GM18519 (cell line): ENCODE results near the gene PCSK5.
"Not testable (repeated sequence)": the region's sequence is repeated elsewhere in the genome, so short reads cannot be mapped to it uniquely, and the experiment has no call there.

Experiments used
- ATAC-seq: cut with Tn5 transposase; IDR thresholded peaks from one replicate; pipeline ENCODE4 v1.9.1; 2021; ENCODE audit warnings: mild to moderate bottlenecking, moderate library complexity; ENCODE audit not compliant: unreplicated experiment, low FRiP score

The PCSK5 gene

DNA sequence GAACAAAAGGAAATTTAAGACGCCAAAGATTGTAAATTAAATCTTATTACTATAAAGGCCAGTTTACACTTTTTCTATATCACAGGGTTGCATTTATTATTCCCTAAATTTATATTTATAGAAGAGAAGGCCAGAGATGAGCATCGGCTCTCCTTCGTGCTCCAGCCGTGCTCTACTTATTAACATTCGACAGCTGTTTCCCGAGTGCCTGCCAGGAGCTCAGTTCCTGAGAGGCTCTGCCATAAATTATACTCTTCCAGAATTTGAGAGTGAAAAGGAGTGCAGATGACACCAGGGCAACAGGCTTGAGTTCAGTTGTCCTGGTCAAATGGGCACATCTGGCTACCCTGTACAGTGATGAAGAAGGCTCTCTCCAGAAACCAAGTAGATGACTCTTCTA is 70.1 kb downstream of the PCSK5 start:
- ATAC-seq = no peak

DNA sequence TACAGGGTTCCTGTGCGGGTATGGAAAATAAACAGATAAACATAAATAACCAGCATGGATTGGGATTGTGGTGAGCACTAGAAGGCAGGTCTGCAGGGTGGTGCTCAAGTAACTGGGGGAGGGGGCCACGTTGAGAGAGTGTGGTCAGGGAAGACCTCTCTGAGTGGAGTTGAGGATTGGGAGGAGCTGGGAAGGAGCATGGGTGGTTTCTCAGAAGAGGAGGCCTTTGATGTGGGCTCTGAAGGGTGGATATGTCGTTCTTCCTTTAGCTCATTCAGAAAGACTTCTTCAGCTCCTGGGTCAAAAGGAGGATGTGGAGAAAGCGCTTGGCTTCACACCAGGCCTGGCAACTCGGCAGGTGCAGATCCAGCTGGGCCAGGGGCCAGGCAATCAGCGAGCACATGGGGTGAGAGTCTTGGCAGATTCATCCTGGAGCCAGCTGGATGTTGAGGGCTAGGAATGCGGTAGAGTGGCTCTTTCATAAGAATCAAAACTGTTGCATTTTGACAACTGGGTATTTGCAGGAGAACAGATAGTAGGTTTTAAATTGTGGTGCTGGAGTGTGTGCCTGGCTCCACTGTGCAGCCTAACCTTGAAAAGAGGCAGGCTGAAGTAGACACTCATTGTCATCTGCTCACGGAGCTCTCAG is 71.7 kb downstream of the PCSK5 start:
- no peak for ATAC-seq

DNA sequence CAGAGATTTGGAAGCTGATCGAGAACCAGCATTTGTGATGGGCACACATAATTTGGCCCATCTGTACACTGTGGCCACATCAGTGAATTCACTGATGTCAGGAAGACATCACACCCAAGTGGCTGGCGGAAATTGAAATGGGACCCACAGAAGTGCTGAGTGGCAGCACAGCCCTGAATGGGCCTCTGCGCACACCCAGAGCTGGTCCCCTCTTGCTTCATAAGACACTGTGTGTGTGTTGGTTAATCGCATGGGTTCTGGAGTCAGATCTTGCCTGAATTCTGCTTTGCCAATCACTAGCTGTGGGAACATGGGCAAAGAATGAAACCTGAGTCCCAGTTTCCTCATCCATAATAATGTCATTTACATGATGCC is 72.2 kb downstream of the PCSK5 start:
- ATAC-seq = no peak

GRCh38 chr9:75963321-75963720 is 72.8 kb downstream of the PCSK5 start:
- ATAC-seq = not testable (repeated sequence)

DNA sequence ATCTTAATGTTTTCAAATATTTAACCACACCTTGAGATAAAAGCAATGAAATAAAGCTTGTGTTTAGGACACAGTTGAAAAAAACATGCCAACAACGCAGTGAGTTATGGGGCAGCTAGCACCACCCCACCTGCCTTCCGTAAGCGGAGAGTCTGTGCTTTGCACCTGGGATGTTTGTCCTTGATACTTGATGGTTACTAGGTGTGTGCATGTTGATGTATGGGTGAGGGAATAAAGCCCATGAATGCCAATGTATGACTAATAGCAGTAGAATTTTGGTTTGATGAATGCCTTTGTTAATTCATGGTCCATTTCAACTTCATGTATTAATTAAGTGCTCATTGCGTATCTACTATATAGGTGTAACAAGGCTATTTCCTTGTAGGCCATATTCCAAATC is 74.0 kb downstream of the PCSK5 start:
- no peak for ATAC-seq

- no peak for ATAC-seq
Observed at GRCh38 chr9:75965231-75965630, 74.8 kb downstream of the PCSK5 start.

GRCh38 chr9:75967556-75967955 is 77.1 kb downstream of the PCSK5 start:
- no peak for ATAC-seq

- no peak for ATAC-seq
Observed at GRCh38 chr9:75974016-75974766, 83.7 kb downstream of the PCSK5 start.

- no peak for ATAC-seq
Observed at GRCh38 chr9:75975071-75975470, 84.6 kb downstream of the PCSK5 start.

DNA sequence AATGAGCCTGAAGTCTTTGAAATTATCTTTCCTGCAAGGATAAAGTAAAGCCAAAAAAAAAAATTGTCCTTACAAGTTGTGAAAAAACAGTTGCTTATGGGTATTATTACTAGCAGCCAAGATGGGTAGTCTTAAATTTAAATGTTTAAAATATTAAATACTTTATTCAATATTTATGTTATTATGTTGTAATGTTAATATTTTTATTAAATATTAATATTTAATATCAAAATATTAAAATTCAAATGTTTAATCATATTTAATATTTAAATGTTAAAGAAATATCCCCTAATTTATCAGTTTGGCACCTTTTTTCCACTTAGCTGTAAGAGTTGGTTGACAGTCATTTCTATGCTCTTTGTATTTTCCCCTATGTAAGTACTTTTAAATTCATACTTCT is 86.1 kb downstream of the PCSK5 start:
- ATAC-seq = no peak

GRCh38 chr9:75979362-75979761 is 88.9 kb downstream of the PCSK5 start:
- ATAC-seq = peak; percentile 46

- ATAC-seq = no peak
Observed at GRCh38 chr9:75983319-75984045, 93.0 kb downstream of the PCSK5 start.

GRCh38 chr9:75985515-75985914 is 95.0 kb downstream of the PCSK5 start:
- ATAC-seq = no peak

GRCh38 chr9:75988663-75989062 is 98.2 kb downstream of the PCSK5 start:
- ATAC-seq = no peak

DNA sequence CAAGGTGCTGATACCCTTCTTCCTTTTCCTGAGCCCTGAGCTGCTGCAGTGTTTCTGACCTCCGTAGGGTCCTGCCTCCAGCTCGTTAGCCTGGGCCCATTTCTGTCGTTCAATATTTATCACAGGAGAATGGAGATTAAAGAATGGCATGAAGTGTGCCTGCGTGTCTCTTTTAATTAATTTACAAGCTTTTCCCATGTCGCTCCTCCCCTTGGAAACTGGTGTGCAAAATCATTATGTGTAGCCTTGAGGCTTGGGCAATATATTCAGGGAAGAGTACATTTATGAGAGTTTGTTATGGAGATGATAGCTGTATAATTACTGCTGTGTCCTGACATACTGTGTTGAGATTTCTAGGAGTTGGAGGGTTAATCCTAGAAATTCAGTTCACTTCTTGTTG is 99.7 kb downstream of the PCSK5 start:
- no peak for ATAC-seq

DNA sequence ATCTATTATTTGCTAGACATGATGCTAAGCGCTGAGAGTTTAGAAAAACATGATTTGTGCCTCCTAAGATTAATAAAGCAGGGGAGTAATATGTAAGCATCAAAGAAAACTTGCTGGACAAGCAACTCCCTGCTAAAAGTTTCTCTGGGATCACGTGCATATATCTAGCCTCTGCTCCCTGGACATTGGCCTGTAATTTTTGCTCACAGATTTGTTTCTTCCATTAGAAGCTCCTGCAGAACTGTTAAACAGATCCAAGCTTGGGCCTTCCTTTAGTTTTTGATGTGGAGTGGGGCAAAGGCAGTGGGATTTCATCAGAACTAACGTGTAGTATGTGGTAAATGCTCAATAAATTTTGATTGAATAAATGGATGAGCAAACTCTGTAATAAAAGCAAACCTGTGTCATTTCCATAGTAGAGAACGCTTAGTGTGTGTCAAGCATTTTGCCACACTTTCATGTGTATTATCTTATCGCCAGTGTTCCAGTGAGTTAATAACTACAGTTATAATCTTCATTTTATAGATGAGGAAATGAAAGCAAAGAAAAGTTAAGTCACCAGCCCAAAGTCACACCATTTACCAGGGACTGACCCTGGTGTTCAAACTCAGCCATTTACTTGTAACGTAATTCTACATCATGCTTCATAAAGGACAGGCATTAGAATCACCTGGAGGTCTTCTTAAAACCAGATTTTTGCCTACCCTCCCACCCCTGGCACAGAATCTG is 100.3 kb downstream of the PCSK5 start:
- ATAC-seq = no peak

- ATAC-seq = no peak
Observed at GRCh38 chr9:75992482-75993206, 102.2 kb downstream of the PCSK5 start.

- ATAC-seq = no peak
Observed at GRCh38 chr9:75993434-75993833, 103.0 kb downstream of the PCSK5 start.

DNA sequence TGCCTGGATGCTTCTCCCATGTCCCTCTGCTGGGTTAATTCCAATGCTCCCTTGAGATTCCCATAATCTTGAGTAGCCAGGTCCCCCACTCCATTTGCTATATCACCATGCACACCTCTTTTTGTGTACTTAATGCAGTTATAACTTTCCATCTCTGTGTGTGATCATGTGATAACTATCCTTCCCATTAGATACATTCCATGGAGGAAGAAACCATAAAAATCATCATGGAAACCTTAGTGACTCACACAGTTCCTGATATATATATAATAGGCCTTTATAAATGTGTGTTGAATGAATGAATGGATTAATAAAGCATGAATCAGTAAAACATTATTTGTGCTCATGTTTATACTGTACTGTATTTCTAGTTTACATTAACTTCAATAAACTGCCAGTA is 104.6 kb downstream of the PCSK5 start:
- ATAC-seq = no peak

DNA sequence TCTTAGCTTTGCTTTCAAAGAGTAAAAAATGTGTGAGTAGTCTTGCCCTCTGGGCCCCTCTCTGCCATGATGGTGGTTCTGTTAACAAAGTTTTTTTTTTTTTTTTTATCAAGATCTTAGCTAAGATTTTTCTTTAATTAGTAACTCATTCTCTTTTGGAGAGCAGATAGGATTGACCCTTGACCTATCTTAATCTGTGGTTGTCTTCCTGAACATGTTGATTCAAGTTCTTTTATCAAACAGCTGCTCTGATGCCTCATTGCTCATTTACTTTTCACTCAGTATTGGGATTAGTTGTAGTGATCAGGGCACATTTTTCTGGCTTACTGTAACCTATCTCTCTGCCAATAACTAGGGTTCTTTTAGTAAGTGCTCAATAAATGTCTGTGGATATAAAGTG is 106.3 kb downstream of the PCSK5 start:
- ATAC-seq = no peak
